ENCODE data around the gene S100P. TPM values are rescaled to one million over a fixed set of nuclear protein-coding genes. Genes with fewer than 3 reads are reported as not detected.

The S100P gene
- total RNA-seq, 4 donors from 2014 or later: 1.5 to 3.3 TPM; not detected in 2

DNA sequence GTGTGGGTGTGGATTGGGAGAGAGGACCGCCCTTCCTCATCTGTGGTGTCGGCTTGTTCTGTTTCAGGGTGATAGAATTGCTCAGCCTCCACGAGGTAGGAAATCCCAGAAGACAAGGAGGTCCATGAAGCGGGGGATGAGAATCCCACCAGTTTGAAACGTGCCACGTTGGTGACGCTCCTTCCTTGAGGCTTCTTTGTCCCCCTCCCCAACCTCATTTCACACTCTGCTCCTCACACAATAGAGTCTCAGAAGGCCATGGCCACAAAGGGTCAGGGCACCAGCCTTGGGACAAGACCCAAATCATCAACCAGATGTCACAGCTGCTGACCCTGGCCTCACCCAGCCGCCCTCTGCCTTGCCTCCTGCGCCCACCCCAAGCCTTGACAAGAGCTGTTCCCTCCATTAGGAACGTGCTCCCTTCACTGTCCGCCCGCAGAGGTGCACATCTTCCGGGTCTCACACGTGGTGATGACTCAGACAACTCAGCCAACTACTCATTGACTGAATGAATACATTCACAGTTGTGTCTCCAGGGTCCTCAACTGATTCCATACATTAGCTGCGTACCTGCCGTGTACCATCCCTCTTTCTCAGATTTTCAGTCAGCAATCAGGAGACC lies 40.6 kb downstream of the S100P start:
- peak in 1 of 3 donors; percentile 36 for DNase-seq
- no peak overlapping the region for H3K27ac ChIP-seq
- no peak for TF ChIP-seq POLR2A (IDR thresholded peaks at IDR 0.05)
- TF ChIP-seq, protein P1, sequence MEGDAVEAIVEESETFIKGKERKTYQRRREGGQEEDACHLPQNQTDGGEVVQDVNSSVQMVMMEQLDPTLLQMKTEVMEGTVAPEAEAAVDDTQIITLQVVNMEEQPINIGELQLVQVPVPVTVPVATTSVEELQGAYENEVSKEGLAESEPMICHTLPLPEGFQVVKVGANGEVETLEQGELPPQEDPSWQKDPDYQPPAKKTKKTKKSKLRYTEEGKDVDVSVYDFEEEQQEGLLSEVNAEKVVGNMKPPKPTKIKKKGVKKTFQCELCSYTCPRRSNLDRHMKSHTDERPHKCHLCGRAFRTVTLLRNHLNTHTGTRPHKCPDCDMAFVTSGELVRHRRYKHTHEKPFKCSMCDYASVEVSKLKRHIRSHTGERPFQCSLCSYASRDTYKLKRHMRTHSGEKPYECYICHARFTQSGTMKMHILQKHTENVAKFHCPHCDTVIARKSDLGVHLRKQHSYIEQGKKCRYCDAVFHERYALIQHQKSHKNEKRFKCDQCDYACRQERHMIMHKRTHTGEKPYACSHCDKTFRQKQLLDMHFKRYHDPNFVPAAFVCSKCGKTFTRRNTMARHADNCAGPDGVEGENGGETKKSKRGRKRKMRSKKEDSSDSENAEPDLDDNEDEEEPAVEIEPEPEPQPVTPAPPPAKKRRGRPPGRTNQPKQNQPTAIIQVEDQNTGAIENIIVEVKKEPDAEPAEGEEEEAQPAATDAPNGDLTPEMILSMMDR (IDR thresholded peaks at IDR 0.05): no peak
- peaks cover 0 to 8% (median 2%) of the 10 kb centered on the region in 4 donors for H3K4me1 ChIP-seq
- no peaks in the 10 kb centered on the region for H3K36me3 ChIP-seq
- no peak overlapping the region for H3K4me3 ChIP-seq
- no peaks in the 10 kb centered on the region for H3K27me3 ChIP-seq
- no peaks in the 10 kb centered on the region for H3K9me3 ChIP-seq

GRCh38 chr4:6739920-6740319 lies 46.2 kb downstream of the S100P start:
- no peaks in the 10 kb centered on the region for H3K36me3 ChIP-seq
- TF ChIP-seq, protein P1 (IDR thresholded peaks at IDR 0.05): no peak
- TF ChIP-seq POLR2A (IDR thresholded peaks at IDR 0.05): no peak

GRCh38 chr4:6740347-6740746 lies 46.7 kb downstream of the S100P start:
- Histone ChIP-seq H3K4me3 (no peak overlapping the region), H3K4me1 (no peaks in the 10 kb centered on the region), H3K9me3 (no peaks in the 10 kb centered on the region), H3K27me3 (no peaks in the 10 kb centered on the region), H3K27ac (no peak overlapping the region), H3K36me3 (no peaks in the 10 kb centered on the region)
- TF ChIP-seq, protein P1 (IDR thresholded peaks at IDR 0.05): no peak
- no peak for TF ChIP-seq POLR2A (IDR thresholded peaks at IDR 0.05)
- DNase-seq: peak in 1 of 3 donors; percentile 34

More at GRCh38 chr4:6739920-6740319, 46.2 kb downstream of the S100P start:
- H3K27ac ChIP-seq: no peak overlapping the region
- no peaks in the 10 kb centered on the region for H3K4me1 ChIP-seq
- peak in 1 of 3 donors; percentile 1 for DNase-seq
- no peaks in the 10 kb centered on the region for H3K9me3 ChIP-seq
- no peak overlapping the region for H3K4me3 ChIP-seq
- H3K27me3 ChIP-seq: no peaks in the 10 kb centered on the region

DNA sequence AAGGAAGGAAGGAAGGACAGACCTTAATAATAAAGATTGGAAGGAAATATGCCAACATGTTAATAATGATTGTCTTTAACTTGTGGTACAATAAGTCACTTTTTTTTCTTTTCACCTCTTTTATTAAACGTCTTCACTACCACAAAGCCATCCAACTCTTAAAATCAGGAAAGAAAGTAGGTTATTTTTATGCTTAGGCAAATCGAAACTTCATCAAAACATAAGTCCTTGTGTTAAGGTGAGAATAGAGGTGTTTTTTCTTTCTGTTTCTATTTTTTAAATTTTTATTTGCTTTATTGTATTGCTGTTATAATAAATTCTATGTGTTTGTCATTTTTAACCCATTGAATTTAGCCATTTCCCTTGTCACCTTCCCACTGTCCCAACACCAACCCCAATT lies 48.8 kb downstream of the S100P start:
- TF ChIP-seq, protein P1 (IDR thresholded peaks at IDR 0.05): no peak
- TF ChIP-seq POLR2A (IDR thresholded peaks at IDR 0.05): no peak
- H3K9me3 ChIP-seq: no peaks in the 10 kb centered on the region
- no peaks in the 10 kb centered on the region for H3K36me3 ChIP-seq
- DNase-seq: no peak
- peaks cover 0 to 12% (median 0%) of the 10 kb centered on the region in 4 donors for H3K4me1 ChIP-seq
- H3K4me3 ChIP-seq: no peak overlapping the region
- no peak overlapping the region for H3K27ac ChIP-seq
- no peaks in the 10 kb centered on the region for H3K27me3 ChIP-seq

DNA sequence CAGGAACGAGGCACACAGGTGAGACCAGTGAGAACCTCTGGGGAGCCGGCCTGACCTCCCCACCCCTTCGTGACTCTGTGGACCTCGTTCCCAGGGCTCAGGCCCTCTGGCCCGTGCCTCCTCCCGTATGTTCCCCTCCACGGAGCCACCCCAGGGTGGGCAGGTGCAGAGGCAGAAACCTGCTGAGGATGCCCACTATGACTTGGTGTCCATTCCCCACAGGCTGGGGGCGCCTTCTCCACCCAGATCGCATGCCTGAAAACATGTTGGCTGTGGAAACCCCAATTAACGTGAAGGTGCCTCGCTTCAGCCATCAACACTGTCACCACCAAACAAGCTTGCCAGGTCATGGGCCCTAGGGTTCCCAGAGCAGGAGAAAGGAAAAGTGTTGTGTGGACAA lies 49.3 kb downstream of the S100P start:
- peak in 1 of 3 donors; percentile 39 for DNase-seq
- no peaks in the 10 kb centered on the region for H3K36me3 ChIP-seq
- no peak overlapping the region for H3K4me3 ChIP-seq
- no peaks in the 10 kb centered on the region for H3K27me3 ChIP-seq
- TF ChIP-seq POLR2A (IDR thresholded peaks at IDR 0.05): no peak
- TF ChIP-seq, protein P1 (IDR thresholded peaks at IDR 0.05): no peak
- no peaks in the 10 kb centered on the region for H3K9me3 ChIP-seq
- peaks cover 0 to 17% (median 3%) of the 10 kb centered on the region in 4 donors for H3K4me1 ChIP-seq
- no peak overlapping the region for H3K27ac ChIP-seq

Other genes with a start within 250 kb of the S100P start
- gene PPP2R2C, start 221.3 kb upstream of the S100P start, total RNA-seq: 1 to 10 TPM in 1 of 4 donors, under 1 TPM in 1, not detected in 2; 0.27 to 4.1 TPM
- gene MAN2B2, start 118.7 kb upstream of the S100P start, total RNA-seq: 10 to 100 TPM; 23.1 to 41.2 (median 32.5) TPM
- 100 to 1,000 TPM; 116 to 338 (median 155) TPM for gene MRFAP1, start 53.2 kb upstream of the S100P start, total RNA-seq
- 10 to 100 TPM; 34.9 to 61.1 (median 37.4) TPM for gene MRFAP1L1, start 16.0 kb downstream of the S100P start, total RNA-seq
- gene BLOC1S4, start 22.3 kb downstream of the S100P start, total RNA-seq: 10 to 100 TPM; 20.0 to 20.6 (median 20.2) TPM
- gene KIAA0232, start 88.8 kb downstream of the S100P start, total RNA-seq: 10 to 100 TPM; 19.8 to 73.6 (median 49.5) TPM
- 10 to 100 TPM; 44.8 to 67.7 (median 55.7) TPM for gene TBC1D14, start 215.9 kb downstream of the S100P start, total RNA-seq